ENCODE data around the gene RAP2A. TPM values are rescaled to one million over a fixed set of nuclear protein-coding genes. Genes with fewer than 3 reads are reported as not detected.

The RAP2A gene
- total and polyA plus RNA-seq, 10 of the 15 experiments (the other 5 are each of a cell fraction or from before 2014, with no cell fraction given) = 3.5 to 35.1 (median 14.9) TPM

GRCh38 chr13:97505017-97505416 lies 71.0 kb downstream of the RAP2A start:
- H3K79me2 ChIP-seq (ENCODE audit: control insufficient read depth, insufficient read depth, low read length) = no peaks in the 10 kb centered on the region
- WGBS (ENCODE audit: insufficient coverage, insufficient replicate concordance, low lambda C conversion rate, missing lambda C conversion rate) = 33% methylated on average over 1 of the region's 1 CpG
- in situ Hi-C loops (cut with MboI) = no loop called here

GRCh38 chr13:97506511-97506910 lies 72.5 kb downstream of the RAP2A start:
- H3K27me3 ChIP-seq (replicated peaks in 1 of 2; ENCODE audit: control insufficient read depth in 2 of 2, insufficient read depth in 2 of 2, low read length in 1 of 2) = no peaks in the 10 kb centered on the region
- ChIA-PET RAD21 (ENCODE audit: unreplicated experiment) (no interaction called here), CTCF (no interaction called here), POLR2A (interaction anchor here (0.5 kb wide), 1 partner anchor 282 kb away, joined by 6 read pairs; no protein-coding TSS in a partner anchor), SMC1A (ENCODE audit: uncharacterized antibody, unreplicated experiment) (interaction anchor here (0.6 to 0.7 kb wide), 2 partner anchors 24 to 58 kb away, joined by 3 read pairs; no protein-coding TSS in a partner anchor)
- no peak for DNase-seq (ENCODE audit: low read depth, low spot score)
- H3K4me1 ChIP-seq (ENCODE audit: control insufficient read depth, insufficient read depth, low read length) = no peaks in the 10 kb centered on the region
- H3K9ac ChIP-seq (ENCODE audit: control insufficient read depth, insufficient read depth, low read length) = no peak overlapping the region
- H3K27ac ChIP-seq (ENCODE audit: control insufficient read depth, insufficient read depth) = no peak overlapping the region
- no peak overlapping the region for H3K4me3 ChIP-seq
- no peaks in the 10 kb centered on the region for H3K9me3 ChIP-seq (replicated peaks; ENCODE audit: control insufficient read depth, insufficient read depth, low read length)
- no peaks in the 10 kb centered on the region for H3K79me2 ChIP-seq (ENCODE audit: control insufficient read depth, insufficient read depth, low read length)
- H3K4me2 ChIP-seq (ENCODE audit: control insufficient read depth, insufficient read depth) = no peak overlapping the region
- intact Hi-C loops (cut with micrococcal nuclease; ENCODE audit: unreplicated experiment) = no loop called here
- no TSS peak for BruUV-seq (replicated peaks)
- WGBS (ENCODE audit: insufficient coverage, insufficient replicate concordance, low lambda C conversion rate, missing lambda C conversion rate) = 50% methylated on average over 4 of the region's 4 CpGs
- H3K36me3 ChIP-seq (ENCODE audit: control insufficient read depth in 2 of 2, insufficient read depth in 2 of 2, low read length in 1 of 2) = no peaks in the 10 kb centered on the region
- no peak overlapping the region for H2AFZ ChIP-seq (ENCODE audit: control insufficient read depth, low read depth, low read length)
- in situ Hi-C loops (cut with MboI) = no loop called here
- no peaks in the 10 kb centered on the region for H4K20me1 ChIP-seq (ENCODE audit: control insufficient read depth, insufficient read depth)
- no peak for FAIRE-seq
- ATAC-seq = no peak
- TF ChIP-seq IKZF1 (conservative IDR thresholded peaks at IDR 0.05) (no peak), SP1 (IDR thresholded peaks at IDR 0.05; ENCODE audit: low read depth, low read length) (no peak), ETV6 (conservative IDR thresholded peaks at IDR 0.05 in 1 of 2, IDR thresholded peaks at IDR 0.05 in 1 of 2; ENCODE audit: borderline replicate concordance in 1 of 2, low read depth in 1 of 2) (no peak), NR2F1 (conservative IDR thresholded peaks at IDR 0.05) (no peak), BCLAF1 (IDR thresholded peaks at IDR 0.05) (no peak), PML (IDR thresholded peaks at IDR 0.05; ENCODE audit: low read length) (no peak)

More at GRCh38 chr13:97505017-97505416, 71.0 kb downstream of the RAP2A start:
- SMC1A ChIA-PET (ENCODE audit: uncharacterized antibody, unreplicated experiment) = no interaction called here
- DNase-seq (ENCODE audit: low read depth, low spot score) (no peak), FAIRE-seq (no peak), ATAC-seq (no peak)
- Histone ChIP-seq H3K4me2 (ENCODE audit: control insufficient read depth, insufficient read depth) (no peak overlapping the region), H2AFZ (ENCODE audit: control insufficient read depth, low read depth, low read length) (no peak overlapping the region), H3K27ac (ENCODE audit: control insufficient read depth, insufficient read depth) (no peak overlapping the region), H4K20me1 (ENCODE audit: control insufficient read depth, insufficient read depth) (no peaks in the 10 kb centered on the region), H3K36me3 (ENCODE audit: control insufficient read depth in 2 of 2, insufficient read depth in 2 of 2, low read length in 1 of 2) (no peaks in the 10 kb centered on the region), H3K9me3 (replicated peaks; ENCODE audit: control insufficient read depth, insufficient read depth, low read length) (no peaks in the 10 kb centered on the region), H3K4me1 (ENCODE audit: control insufficient read depth, insufficient read depth, low read length) (no peaks in the 10 kb centered on the region), H3K9ac (ENCODE audit: control insufficient read depth, insufficient read depth, low read length) (no peak overlapping the region), H3K27me3 (replicated peaks in 1 of 2; ENCODE audit: control insufficient read depth in 2 of 2, insufficient read depth in 2 of 2, low read length in 1 of 2) (no peaks in the 10 kb centered on the region), H3K4me3 (no peak overlapping the region)
- no peak for TF ChIP-seq CHD1 (IDR thresholded peaks at IDR 0.05; ENCODE audit: low read depth, low read length)
- no peak for TF ChIP-seq RBBP5 (conservative IDR thresholded peaks at IDR 0.05)
- no peak for TF ChIP-seq POLR2A (IDR thresholded peaks at IDR 0.05; ENCODE audit: low read depth, low read length)
- no peak for TF ChIP-seq NFIC (IDR thresholded peaks at IDR 0.05; ENCODE audit: low read depth, low read length)
- no peak for TF ChIP-seq BACH1 (IDR thresholded peaks at IDR 0.05; ENCODE audit: borderline replicate concordance)
- TF ChIP-seq NFYB (IDR thresholded peaks at IDR 0.05; ENCODE audit: insufficient read depth, low read depth, low read length) = no peak
- TF ChIP-seq, protein P1, sequence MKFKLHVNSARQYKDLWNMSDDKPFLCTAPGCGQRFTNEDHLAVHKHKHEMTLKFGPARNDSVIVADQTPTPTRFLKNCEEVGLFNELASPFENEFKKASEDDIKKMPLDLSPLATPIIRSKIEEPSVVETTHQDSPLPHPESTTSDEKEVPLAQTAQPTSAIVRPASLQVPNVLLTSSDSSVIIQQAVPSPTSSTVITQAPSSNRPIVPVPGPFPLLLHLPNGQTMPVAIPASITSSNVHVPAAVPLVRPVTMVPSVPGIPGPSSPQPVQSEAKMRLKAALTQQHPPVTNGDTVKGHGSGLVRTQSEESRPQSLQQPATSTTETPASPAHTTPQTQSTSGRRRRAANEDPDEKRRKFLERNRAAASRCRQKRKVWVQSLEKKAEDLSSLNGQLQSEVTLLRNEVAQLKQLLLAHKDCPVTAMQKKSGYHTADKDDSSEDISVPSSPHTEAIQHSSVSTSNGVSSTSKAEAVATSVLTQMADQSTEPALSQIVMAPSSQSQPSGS (IDR thresholded peaks at IDR 0.05; ENCODE audit: low read length) = no peak
- TF ChIP-seq MYB (IDR thresholded peaks at IDR 0.05; ENCODE audit: borderline replicate concordance, low read depth, low read length) = no peak
- TF ChIP-seq CEBPB (IDR thresholded peaks at IDR 0.05; ENCODE audit: borderline replicate concordance in 1 of 2, low read depth in 2 of 2, low read length in 2 of 2) = no peak
- TF ChIP-seq MEF2B (IDR thresholded peaks at IDR 0.05; ENCODE audit: partially characterized antibody, poor library complexity, severe bottlenecking) = no peak
- no peak for TF ChIP-seq RFX5 (IDR thresholded peaks at IDR 0.05; ENCODE audit: low read depth, low read length)
- CTCF ChIA-PET = no interaction called here
- no TSS peak for BruUV-seq (replicated peaks)
- RAD21 ChIA-PET (ENCODE audit: unreplicated experiment) = no interaction called here
- intact Hi-C loops (cut with micrococcal nuclease; ENCODE audit: unreplicated experiment) = no loop called here
- POLR2A ChIA-PET = no interaction called here
